GM19035 (cell line): ENCODE measurements around the gene CCR9.
A peak's percentile ranks its signal among the peaks of the same experiment; 100 is the strongest.

Source experiments
- ATAC-seq: cut with Tn5 transposase; IDR thresholded peaks from one replicate; pipeline ENCODE4 v1.9.1; 2021; ENCODE audit not compliant: unreplicated experiment

CCR9 gene

DNA sequence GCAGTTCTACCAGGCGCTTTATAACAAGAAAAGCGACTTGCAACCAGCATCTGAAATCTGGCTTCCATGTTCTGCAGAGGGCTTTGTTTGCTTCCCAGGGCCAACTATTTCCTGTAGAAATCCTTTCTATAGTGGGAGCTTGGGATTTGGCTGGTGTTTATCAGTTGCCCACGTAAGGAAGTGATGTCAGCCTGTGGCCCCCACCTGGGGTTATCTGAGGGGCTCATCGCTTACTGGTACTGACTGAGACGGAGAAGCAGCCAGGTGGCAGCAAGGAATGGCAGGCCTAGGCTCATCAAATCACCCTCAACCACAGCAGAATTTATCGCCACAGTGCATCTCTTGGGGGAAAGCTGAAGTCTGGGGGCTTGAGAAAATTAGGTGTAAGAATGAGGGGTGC lies 14.6 kb upstream of the CCR9 start:
- ATAC-seq = no peak

DNA sequence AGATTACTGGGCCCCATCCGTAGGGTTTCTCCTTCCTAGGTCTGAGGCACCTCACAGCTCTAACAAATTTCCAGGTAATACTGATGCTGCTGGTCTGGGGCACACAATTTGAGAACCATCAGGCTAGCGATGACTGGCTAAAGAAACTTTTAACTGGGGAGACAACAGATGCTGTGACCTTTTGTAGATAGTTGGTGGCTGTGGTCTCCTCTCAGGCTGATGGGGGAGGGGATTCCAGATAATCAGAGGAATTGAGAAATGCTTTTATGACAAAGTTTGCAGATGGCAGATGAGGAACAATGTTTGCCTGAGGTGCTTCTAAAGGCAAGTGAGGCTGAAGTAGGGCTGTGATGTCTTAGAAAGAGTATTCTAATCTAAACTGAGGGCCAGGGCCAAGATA lies 13.8 kb upstream of the CCR9 start:
- no peak for ATAC-seq

GRCh38 chr3:45873036-45873435 lies 13.3 kb upstream of the CCR9 start:
- no peak for ATAC-seq

DNA sequence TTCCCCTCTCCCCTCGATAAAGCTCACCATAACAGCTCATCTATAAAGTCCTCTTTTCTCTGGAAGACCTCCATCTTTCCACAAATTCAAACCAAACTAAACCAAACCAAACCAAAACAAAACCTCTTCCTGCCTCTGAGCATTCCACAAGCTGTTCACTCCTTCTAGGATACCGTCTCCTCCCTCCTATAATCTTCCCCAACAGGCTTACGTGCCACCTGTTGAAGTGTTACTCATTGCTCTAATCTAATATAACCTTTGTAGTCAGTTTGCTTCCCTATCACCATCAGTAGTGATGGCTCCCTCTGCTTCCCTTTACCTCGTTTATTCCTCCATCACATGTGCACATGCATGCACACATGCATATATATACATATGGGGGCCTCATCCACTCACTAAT lies 12.7 kb upstream of the CCR9 start:
- ATAC-seq = no peak

GRCh38 chr3:45874677-45875346 lies 11.5 kb upstream of the CCR9 start:
- ATAC-seq = no peak

- ATAC-seq = no peak
Observed at GRCh38 chr3:45878124-45878523, 8.2 kb upstream of the CCR9 start.

DNA sequence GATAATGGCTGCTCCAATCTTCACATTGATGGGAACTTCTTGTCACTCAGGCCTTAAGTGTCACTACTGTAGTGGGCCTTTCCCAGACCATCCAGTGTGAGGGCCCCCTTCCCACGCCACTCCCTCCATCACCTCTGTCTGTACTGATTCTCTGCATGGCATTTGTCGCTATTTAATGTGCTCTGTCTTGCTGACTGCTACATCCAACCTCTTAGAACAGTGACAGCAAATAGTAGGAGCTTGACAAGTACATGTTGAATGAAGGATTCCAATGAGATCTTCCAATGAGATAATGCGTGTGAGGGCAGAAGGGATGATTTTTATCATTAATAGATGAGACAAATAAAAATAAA lies 5.6 kb upstream of the CCR9 start:
- no peak for ATAC-seq

DNA sequence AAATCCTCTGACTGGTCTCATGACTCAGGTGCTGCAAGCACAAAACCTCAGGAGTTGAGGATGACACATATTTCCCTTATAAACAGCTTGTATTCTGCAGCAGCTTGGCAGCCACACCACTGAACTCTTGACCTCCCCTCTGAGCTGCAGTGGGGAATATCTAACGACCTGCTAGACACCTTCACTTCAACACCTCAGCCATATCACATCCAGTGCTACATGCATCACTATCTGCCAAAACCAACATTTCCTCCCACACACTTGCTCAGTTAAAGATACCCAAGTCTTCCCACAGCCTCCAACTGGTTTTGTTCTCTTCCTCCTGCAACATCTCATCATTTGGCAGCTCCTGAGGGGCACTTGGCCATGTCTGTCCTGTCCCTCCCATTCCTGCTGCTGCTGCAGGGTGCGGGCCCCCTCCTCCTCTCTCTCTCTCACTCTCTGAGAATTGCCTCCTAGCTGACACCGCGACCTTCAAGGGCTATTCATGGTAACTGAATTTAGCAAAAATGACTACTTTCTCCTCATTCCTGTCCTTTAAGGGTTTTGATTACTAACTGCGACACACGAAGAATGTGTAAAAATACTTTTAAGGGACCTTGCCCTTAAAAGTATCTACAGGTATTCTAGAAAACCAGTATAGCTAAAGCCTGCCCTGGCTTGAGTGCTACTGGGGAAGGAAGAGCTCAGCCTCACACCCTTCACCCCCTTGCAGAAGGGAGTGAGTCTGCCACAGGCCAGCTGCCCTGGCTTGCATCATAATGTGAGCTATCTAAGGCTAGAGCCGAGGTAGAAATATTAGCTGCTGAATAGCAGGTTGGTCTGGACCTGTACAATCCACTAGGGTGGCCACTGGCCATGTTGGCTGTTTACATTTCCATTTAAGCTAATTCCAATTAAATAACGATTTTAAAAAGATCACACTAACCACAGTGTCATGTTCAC lies 5.0 kb upstream of the CCR9 start:
- no peak for ATAC-seq

- no peak for ATAC-seq
Observed at GRCh38 chr3:45884368-45885201, 1.8 kb upstream of the CCR9 start.

DNA sequence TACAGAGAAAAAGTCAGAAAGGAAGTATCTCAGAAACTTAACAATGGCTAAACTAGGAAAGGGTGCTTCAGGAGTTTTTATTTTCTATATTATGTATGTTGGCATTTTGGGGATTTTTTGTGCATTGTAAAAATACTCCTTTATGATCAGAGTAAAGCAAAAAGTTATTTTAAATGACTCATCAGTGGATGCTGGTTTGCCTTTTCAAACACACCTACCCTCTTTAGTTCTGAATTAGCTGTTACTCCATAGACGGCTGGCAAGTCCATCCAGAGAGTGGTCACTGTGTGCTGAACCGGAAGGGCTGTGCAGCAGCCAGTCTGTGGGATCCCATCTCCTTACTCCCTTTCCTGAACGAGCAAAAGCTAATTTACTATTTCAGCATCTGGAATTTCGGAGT lies 942 bp downstream of the CCR9 start:
- no peak for ATAC-seq

DNA sequence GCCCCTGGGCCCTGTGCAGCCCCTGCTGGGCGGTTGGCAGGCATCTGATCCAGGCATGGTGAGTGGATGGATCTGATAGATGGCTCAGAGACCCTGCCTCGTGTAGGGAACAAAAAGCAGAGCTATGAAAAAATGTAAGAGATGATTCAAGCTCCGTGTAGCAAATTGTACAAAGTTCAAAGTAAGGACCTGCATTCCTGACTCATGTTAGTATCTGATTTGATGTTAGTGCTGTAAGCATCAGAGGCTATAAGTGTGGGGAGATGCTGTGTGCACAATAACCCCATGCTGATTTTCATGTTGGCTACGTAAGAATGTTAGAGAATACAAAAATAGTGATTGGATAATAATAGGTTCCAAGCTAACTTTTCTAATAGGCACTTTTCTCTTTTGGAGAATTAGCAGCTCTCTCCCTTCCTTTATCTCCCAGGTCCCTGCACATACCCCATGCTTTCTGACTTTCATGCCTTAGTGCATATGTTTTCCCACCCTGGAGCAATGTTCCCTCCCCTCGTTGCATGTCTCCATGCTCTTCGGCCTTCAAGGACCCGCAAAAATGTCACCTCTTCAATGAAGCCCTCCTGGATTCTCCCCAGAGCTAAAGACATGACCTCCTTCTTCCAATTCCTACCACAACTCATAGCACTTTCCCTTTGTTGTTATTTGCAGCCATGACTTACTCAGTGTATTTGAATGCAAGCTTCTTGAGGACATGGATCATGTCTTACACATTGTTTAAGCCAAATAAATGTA lies 1.6 kb downstream of the CCR9 start:
- ATAC-seq = no peak

- no peak for ATAC-seq
Observed at GRCh38 chr3:45889337-45889736, 3.0 kb downstream of the CCR9 start.

GRCh38 chr3:45890405-45890804 lies 4.1 kb downstream of the CCR9 start:
- ATAC-seq = no peak

DNA sequence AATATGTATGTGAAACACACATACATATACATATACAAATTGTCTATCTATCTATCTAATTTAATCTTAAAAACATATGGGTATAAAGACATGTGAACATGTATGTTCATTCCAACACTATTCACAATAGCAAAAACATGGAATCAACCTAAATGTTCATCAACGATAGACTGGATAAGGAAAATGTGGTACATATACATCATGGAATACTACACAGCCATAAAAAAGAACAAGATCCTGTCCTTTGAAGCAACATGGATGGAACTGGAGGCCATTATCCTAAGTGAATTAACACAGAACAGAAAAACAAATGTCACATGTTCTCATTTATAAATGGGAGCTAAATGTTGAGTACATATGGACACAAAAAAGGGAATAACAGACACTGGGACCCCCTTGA lies 5.8 kb downstream of the CCR9 start:
- ATAC-seq = no peak

DNA sequence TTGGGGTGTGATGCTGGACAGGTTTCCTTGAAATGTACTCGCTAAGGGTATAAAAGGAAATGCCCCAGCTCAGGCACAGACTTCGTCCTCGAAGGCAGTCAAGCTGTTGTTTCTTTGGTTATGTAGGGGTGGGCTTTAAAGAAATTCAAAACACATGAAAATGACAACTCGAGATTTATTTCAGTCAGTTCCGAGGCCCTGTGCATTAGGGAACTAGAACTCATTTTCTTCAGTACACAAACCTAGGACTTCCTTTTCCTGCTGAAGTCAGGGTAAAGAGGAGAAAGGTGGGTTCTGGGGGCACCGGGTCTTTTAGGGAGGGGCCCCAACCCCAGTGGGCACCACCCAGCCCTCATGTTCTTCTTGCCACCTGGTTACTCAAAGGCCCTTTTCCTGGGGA lies 7.7 kb downstream of the CCR9 start:
- ATAC-seq = no peak

GRCh38 chr3:45895686-45896468 lies 9.5 kb downstream of the CCR9 start:
- ATAC-seq = no peak

- ATAC-seq = no peak
Observed at GRCh38 chr3:45896956-45897355, 10.6 kb downstream of the CCR9 start.

- peak; percentile 72 for ATAC-seq
Observed at GRCh38 chr3:45904931-45905330, 18.6 kb downstream of the CCR9 start.

DNA sequence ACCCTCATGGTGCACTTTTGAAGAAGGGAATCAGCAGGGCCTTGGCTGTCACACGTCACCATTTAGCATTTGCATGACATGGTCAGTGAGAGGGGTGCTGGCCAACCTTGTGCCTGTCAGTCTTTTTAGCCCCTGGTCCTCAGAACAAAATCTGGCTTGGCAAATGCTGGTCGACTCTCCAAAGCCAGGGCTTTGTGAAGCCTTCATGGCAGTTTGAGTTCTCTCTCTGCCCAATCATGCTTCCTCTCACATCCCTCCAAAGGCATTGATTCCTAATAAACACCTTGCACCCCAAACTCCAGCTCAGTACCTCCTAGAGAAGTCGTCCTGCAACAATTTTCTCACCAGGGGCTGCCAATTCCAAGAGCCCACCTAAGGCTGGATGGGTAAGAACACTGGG lies 19.4 kb downstream of the CCR9 start:
- ATAC-seq = no peak
